MCF 10A (cell line): ENCODE measurements around the gene PNLIPRP1. TPM values are rescaled to one million over a fixed set of nuclear protein-coding genes. Genes with fewer than 3 reads are reported as not detected.

Source experiments
- BruUV-seq: library from RNA; stranded (reverse); fragments of 400-500 nt; replicated peaks from 2 replicates; lab custom pipeline; 2021; lab: Mats Ljungman, UMichigan
- CTCF ChIA-PET: fragments of 300-600 bp; sonication (Branson Sonifier 250); formaldehyde crosslinking; extraction: SDS; loops from one replicate; lab custom pipeline; 2021; ENCODE audit warnings: antibody characterized with exemption, inconsistent platforms; lab: Yijun Ruan, JAX
- POLR2A ChIA-PET: fragments of 300-600, 350-650 bp; sonication (Branson Sonifier 250); formaldehyde crosslinking; extraction: SDS; loops from one replicate; lab custom pipeline; 2020; ENCODE audit warnings: antibody characterized with exemption, inconsistent platforms; lab: Yijun Ruan, JAX
- DNase-seq: peaks from one replicate; pipeline ENCODE4 v3.0.0-alpha.2; 2018; ENCODE audit not compliant: unreplicated experiment
- H3K27ac Mint-ChIP-seq: one replicate; pipeline ENCODE4 v1.8.0; 2022; ENCODE audit warnings: mild to moderate bottlenecking, low read depth, mixed read lengths; ENCODE audit not compliant: unreplicated experiment
- H3K27me3 Mint-ChIP-seq: one replicate; pipeline ENCODE4 v1.8.0; 2022; ENCODE audit warnings: mixed read lengths; ENCODE audit not compliant: insufficient read depth, unreplicated experiment
- H3K36me3 Mint-ChIP-seq: one replicate; pipeline ENCODE4 v1.8.0; 2022; ENCODE audit warnings: mild to moderate bottlenecking, moderate library complexity, mixed read lengths; ENCODE audit not compliant: insufficient read depth, unreplicated experiment
- H3K4me1 Mint-ChIP-seq: one replicate; pipeline ENCODE4 v1.8.0; 2022; ENCODE audit warnings: mixed read lengths; ENCODE audit not compliant: insufficient read depth, unreplicated experiment
- H3K4me3 Mint-ChIP-seq: one replicate; pipeline ENCODE4 v1.8.0; 2022; ENCODE audit warnings: mild to moderate bottlenecking, moderate library complexity, mixed read lengths; ENCODE audit not compliant: unreplicated experiment
- H3K9me3 Mint-ChIP-seq: one replicate; pipeline ENCODE4 v1.8.0; 2022; ENCODE audit warnings: mixed read lengths; ENCODE audit not compliant: unreplicated experiment
- CTCF ChIP-seq: fragments of 200-600 bp; IDR thresholded peaks from one replicate; pipeline ENCODE4 v1.8.0; 2022; ENCODE audit warnings: antibody characterized with exemption, mild to moderate bottlenecking; ENCODE audit not compliant: unreplicated experiment
- intact Hi-C: fragments of 100-400 bp; cut with micrococcal nuclease; formaldehyde crosslinking; loops from 2 replicates; pipeline ENCODE4 v1.14.1; 2022
- total RNA-seq: library from RNA; stranded (reverse); gene quantifications from 2 replicates; pipeline ENCODE4 v1.2.3, GENCODE V29; 2022

Gene PNLIPRP1
- total RNA-seq, 1 experiment from 2014 or later: not detected

DNA sequence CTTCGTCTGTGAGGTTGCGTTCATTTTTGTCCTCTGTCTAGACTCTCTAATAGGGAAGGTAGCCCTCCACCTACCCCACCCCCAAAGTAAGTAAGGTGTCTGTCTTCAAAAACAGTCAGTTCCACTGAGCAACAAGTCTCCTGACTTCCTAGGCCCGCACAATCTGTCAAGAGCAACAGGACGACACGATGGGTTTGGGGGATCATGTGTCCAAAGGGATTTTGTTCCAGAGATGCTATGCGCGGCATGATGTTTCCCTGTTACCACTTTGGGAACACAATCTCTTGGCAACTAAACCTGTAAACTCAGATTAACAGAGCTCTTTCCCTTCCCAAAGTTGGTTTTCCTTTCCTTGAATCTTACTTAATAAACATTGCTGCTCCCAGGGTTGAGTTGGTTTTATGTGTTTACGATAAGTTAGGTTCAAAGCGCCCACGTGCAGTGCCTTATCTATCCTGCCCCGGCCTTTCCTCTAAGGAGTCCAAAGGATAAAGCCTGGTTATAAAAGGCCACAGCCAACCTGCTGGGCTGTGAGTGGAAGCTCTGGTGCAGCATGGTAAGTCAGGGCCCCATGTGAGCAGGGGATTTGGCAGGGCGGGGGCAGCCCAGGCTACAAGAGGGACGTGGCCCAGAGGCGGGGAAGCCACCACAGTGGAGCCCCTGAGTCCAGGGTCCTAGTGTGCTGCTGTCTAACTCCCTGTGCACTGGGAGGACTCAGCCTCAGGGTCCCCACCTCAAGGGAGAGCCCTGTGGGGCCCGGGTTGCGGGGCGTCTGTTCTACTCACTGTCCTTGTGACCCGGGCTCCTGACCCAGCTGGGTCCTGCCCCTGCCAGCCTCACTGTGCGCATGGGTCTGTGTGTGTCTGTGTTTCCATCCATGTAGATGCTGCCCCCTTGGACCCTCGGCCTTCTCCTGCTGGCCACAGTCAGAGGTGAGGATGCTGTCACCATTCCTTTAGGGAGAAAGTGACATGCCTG, 30.0 kb downstream of the PNLIPRP1 start, which contains the start of gene PNLIPRP2:
PNLIPRP2 (plus strand) TSS at position 531 of the 978 bp plus-strand sequence.
- no peak for DNase-seq
- no peaks in the 10 kb centered on the region for H3K4me1 Mint-ChIP-seq
- no peaks in the 10 kb centered on the region for H3K36me3 Mint-ChIP-seq
- H3K27me3 Mint-ChIP-seq: peaks cover 16% of the 10 kb centered on the region
- H3K27ac Mint-ChIP-seq: no peak within 1 kb of the TSS
- POLR2A ChIA-PET: no interaction called here
- H3K4me3 Mint-ChIP-seq: no peak within 1 kb of the TSS
- CTCF ChIA-PET: interaction anchor here (0.6 to 1.1 kb wide), 2 partner anchors 9 to 268 kb away, joined by 3 read pairs; no protein-coding TSS in a partner anchor
- no peaks in the 10 kb centered on the region for H3K9me3 Mint-ChIP-seq
- intact Hi-C loops: no loop called here
- no peak for TF ChIP-seq CTCF
- no TSS peak for BruUV-seq

- H3K9me3 Mint-ChIP-seq: no peaks in the 10 kb centered on the region
- H3K27me3 Mint-ChIP-seq: peaks cover 16% of the 10 kb centered on the region
- no peak overlapping the region for H3K4me3 Mint-ChIP-seq
- no TSS peak for BruUV-seq
- POLR2A ChIA-PET: no interaction called here
- H3K27ac Mint-ChIP-seq: no peak overlapping the region
- CTCF ChIA-PET: no interaction called here
- no peak for TF ChIP-seq CTCF
- no peaks in the 10 kb centered on the region for H3K4me1 Mint-ChIP-seq
- no peak for DNase-seq
- no peaks in the 10 kb centered on the region for H3K36me3 Mint-ChIP-seq
- intact Hi-C loops: no loop called here
These were observed 30.7 kb downstream of the PNLIPRP1 start for GRCh38 chr10:116621476-116621875.

- CTCF ChIA-PET: no interaction called here
- H3K27me3 Mint-ChIP-seq: peaks cover 16% of the 10 kb centered on the region
These were observed 31.3 kb downstream of the PNLIPRP1 start for GRCh38 chr10:116621934-116622655.

More at GRCh38 chr10:116621934-116622655, 31.3 kb downstream of the PNLIPRP1 start:
- TF ChIP-seq CTCF: no peak
- DNase-seq: no peak
- H3K4me3 Mint-ChIP-seq: no peak overlapping the region
- POLR2A ChIA-PET: interaction anchor here (0.7 kb wide), 1 partner anchor 141 kb away, joined by 3 read pairs; no protein-coding TSS in a partner anchor
- no peak overlapping the region for H3K27ac Mint-ChIP-seq
- intact Hi-C loops: no loop called here
- H3K4me1 Mint-ChIP-seq: no peaks in the 10 kb centered on the region
- H3K9me3 Mint-ChIP-seq: no peaks in the 10 kb centered on the region
- BruUV-seq: no TSS peak
- no peaks in the 10 kb centered on the region for H3K36me3 Mint-ChIP-seq
